AG04449 (cell line): ENCODE results near the gene CTTNBP2NL.

Source experiments
- CTCF ChIA-PET: fragments of 350-600 bp; formaldehyde crosslinking; extraction: SDS; loops from one replicate; lab custom pipeline; 2021; ENCODE audit warnings: antibody characterized with exemption; lab: Yijun Ruan, JAX
- POLR2A ChIA-PET: fragments of 400-600, 350-600 bp; formaldehyde crosslinking; extraction: SDS; loops from one replicate; lab custom pipeline; 2020; ENCODE audit warnings: antibody characterized with exemption, inconsistent platforms; lab: Yijun Ruan, JAX
- DNase-seq: peaks from one replicate; pipeline ENCODE4 v3.0.0-alpha.2; 2010; ENCODE audit warnings: low read depth, low spot score
- H3K4me3 ChIP-seq: 2 replicates; pipeline ENCODE4 v1.5.1; 2011; ENCODE audit warnings: low read depth, mild to moderate bottlenecking, control low read depth, low read length
- TF ChIP-seq, protein P1 (sequence below): IDR thresholded peaks from one replicate; pipeline ENCODE4 v1.5.1; 2011; ENCODE audit warnings: mild to moderate bottlenecking, moderate library complexity, low read length, control low read depth, inconsistent platforms; ENCODE audit not compliant: insufficient read depth; ENCODE audit errors: missing control alignments

The CTTNBP2NL gene

DNA sequence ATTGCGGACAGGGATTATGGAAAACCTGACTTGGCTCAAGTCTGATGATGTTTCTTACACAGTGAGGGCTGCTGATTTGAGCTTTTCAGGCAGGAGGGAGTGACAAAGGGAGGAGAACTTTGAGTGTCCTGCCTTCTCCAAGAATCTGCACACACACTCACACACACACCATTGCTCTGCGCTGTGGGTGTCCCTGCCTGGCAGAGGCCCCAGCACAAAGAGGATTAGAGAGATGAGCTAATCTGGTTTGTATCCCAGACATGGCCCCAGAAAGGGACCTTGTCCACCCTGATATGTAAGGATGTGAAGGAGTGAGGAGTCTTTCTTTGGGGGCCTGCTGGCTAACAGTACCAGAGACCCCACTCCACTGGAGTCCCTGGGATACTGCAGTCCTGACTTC lies 106.8 kb downstream of the CTTNBP2NL start:
- no peak overlapping the region for H3K4me3 ChIP-seq
- ChIA-PET POLR2A (interaction anchor here (1.0 to 2.0 kb wide), 2 partner anchors 20 to 57 kb away, joined by 4 to 5 read pairs; no protein-coding TSS in a partner anchor), CTCF (interaction anchor here (0.6 to 7.5 kb wide), 17 partner anchors 9 to 205 kb away, joined by 3 to 228 read pairs (median 16); partner anchors contain the start of genes CAPZA1, CTTNBP2NL, MOV10 and RHOC)
- DNase-seq = no peak
- TF ChIP-seq, protein P1, sequence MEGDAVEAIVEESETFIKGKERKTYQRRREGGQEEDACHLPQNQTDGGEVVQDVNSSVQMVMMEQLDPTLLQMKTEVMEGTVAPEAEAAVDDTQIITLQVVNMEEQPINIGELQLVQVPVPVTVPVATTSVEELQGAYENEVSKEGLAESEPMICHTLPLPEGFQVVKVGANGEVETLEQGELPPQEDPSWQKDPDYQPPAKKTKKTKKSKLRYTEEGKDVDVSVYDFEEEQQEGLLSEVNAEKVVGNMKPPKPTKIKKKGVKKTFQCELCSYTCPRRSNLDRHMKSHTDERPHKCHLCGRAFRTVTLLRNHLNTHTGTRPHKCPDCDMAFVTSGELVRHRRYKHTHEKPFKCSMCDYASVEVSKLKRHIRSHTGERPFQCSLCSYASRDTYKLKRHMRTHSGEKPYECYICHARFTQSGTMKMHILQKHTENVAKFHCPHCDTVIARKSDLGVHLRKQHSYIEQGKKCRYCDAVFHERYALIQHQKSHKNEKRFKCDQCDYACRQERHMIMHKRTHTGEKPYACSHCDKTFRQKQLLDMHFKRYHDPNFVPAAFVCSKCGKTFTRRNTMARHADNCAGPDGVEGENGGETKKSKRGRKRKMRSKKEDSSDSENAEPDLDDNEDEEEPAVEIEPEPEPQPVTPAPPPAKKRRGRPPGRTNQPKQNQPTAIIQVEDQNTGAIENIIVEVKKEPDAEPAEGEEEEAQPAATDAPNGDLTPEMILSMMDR = no peak

DNA sequence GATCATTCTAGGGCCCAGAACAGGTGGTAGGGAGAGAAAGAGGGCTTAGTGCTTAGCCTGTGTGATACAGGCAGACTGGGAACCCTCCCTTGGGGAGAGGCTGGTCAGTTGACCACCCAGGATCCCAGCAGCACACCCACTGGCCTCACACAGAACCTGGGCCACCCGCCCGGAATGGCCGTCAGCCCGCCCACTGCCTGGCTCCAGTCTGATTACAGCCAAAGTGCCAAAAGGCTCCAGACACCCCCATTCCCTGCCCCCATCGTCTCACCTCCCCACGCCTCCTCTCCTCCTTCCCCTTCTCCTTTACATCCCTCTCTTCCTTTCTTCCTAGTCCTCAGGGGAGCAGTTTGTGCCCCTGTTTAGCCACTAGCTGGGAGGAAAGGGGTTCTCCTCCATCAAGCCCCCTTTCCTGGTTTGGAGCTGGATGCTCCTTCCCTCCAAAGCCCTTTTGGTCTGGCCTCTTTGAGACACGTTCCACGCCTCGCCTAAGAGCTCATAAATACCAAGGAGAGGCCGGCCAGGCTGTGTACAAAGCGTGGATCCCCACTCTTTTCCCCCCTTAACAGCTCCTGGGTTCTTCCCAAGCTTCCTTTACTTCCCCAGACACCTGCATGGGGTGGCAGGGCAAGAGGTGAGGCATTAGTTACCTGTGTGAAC lies 108.1 kb downstream of the CTTNBP2NL start:
- TF ChIP-seq, protein P1 = no peak
- DNase-seq = no peak
- no peak overlapping the region for H3K4me3 ChIP-seq
- ChIA-PET CTCF (interaction anchor here (1.0 to 1.6 kb wide), 3 partner anchors 109 to 201 kb away, joined by 3 to 7 read pairs (median 3); no protein-coding TSS in a partner anchor), POLR2A (no interaction called here)

DNA sequence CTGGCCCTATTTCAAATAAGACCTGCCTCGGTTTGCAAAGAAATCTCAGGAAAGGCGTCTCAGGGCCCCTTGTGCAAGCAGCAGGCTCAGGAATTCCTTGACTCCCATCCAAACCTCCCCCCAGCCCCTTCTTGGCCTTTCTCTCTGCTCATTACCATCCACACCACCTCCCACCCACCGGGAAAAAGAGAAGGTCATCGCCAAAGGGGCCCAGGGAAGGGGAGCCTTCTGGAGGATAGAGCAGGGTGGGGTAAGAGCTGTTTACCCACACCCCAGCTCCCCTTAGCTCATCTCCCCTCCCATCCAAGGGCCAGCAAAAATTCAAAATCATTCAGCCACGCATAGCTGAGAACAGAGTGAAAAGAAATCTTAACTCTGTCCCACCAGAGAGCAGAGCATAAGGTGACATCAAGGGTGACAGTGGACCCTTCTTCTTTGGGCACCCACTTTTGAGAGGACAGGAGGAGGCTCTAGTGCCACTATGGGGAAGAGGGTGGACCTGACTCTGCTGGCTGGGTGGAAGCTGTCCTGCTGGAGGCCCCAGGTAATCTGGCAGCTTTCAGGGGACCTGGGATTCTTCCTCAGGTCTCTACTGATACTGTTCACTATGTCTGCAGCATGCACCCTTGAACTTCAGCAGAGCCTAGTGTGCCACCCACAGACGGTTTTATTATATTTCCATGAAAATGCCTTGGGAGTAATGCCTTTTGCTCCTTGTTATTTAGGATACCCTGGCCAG lies 108.8 kb downstream of the CTTNBP2NL start:
- no peak overlapping the region for H3K4me3 ChIP-seq
- CTCF ChIA-PET = interaction anchor here (0.9 to 1.6 kb wide), 6 partner anchors 40 to 200 kb away, joined by 3 to 7 read pairs (median 3); no protein-coding TSS in a partner anchor
- POLR2A ChIA-PET = interaction anchor here (0.7 kb wide), 1 partner anchor 18 kb away, joined by 3 read pairs; no protein-coding TSS in a partner anchor
- no peak for DNase-seq
- TF ChIP-seq, protein P1 = no peak

DNA sequence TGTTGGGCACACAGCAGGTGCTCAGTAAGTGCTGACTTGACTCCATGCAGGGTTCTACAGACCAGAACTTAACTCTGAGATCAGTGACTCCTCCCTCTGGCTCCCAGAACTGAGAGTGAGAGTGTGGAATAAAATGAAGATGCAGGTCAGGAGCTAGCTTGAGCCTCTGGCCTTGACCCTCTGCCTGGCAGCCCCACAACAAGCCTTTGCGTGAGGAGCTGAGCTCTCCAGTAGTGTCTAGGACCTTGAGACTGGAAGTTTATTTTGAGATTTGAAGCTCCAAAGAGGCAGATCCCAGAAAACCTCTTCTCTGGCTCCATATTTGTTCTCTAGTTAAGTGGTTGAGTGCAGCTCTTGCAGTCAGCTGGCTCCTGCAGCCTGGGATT lies 109.4 kb downstream of the CTTNBP2NL start:
- ChIA-PET CTCF (interaction anchor here (0.9 to 1.6 kb wide), 7 partner anchors 39 to 199 kb away, joined by 3 to 7 read pairs (median 3); no protein-coding TSS in a partner anchor), POLR2A (interaction anchor here (0.7 kb wide), 1 partner anchor 18 kb away, joined by 3 read pairs; no protein-coding TSS in a partner anchor)
- no peak for DNase-seq
- TF ChIP-seq, protein P1 = no peak
- no peak overlapping the region for H3K4me3 ChIP-seq

DNA sequence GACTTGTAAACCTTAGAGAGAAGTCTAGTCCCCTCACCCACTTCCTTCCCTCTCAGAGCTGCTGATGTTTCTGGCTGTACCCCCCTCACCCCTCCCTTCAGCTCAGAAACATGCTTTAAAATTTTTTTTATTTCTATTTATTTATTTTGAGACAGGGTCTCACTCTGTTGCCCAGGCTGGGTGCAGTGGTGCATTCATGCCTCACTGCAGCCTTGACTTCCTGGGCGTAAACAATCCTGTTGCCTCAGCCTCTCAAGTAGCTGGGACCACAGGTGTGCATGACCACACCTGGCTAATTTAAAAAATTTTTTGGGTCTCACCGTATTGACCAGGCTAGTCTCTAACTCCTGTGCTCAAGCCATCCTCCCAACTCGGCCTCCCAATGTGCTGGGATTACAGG lies 109.9 kb downstream of the CTTNBP2NL start:
- ChIA-PET POLR2A (interaction anchor here (0.7 kb wide), 1 partner anchor 17 kb away, joined by 3 read pairs; no protein-coding TSS in a partner anchor), CTCF (interaction anchor here (0.9 to 1.6 kb wide), 6 partner anchors 23 to 115 kb away, joined by 3 to 7 read pairs (median 3); no protein-coding TSS in a partner anchor)
- TF ChIP-seq, protein P1 = no peak
- DNase-seq = no peak
- H3K4me3 ChIP-seq = no peak overlapping the region
